GM21723 (cell line): Measurements from ENCODE around the gene SIT1.

Experiments
- ATAC-seq: cut with Tn5 transposase; IDR thresholded peaks from one replicate; pipeline ENCODE4 v1.9.1; 2021; ENCODE audit warnings: mild to moderate bottlenecking, moderate library complexity; ENCODE audit not compliant: unreplicated experiment

Gene SIT1

DNA sequence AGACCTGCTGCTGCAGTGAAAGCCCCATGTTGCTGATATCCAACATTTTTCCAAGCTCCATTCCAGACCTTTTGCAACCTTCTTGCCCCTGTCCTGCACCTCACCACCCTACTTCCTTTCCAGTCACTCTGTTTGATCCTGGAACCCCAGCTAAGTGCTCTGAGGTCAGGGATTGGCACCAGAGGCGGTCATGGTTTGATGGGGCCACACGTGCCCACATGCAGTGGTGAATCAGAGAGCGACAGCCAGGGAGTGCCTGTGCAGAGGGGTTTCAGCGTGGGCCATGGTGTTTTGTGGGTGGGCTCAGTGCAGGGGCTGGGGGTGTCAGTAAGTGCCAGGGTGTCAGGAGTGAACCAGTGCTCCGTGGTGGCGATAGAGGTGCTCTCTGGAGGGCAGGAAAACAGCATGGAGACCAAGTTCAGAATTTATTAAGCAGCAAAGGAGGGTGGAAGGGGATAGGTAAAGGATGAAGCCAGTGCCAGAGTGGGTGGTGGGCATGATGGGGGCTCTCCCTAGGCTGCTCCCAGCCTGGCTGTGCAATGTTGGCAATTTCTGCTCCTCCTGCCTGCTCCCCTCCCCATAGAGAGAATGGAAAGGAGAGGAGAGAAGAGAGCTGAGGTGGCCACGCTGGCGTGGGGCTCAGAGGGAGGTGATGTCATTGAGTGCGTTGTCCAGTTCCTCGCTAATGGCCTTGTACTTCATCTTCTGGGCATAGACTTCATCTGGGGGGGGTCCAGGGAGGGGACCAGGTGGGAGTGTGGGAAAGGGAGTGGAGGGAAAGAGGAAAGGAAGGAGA, 32.0 kb upstream of the SIT1 start:
- ATAC-seq = no peak

DNA sequence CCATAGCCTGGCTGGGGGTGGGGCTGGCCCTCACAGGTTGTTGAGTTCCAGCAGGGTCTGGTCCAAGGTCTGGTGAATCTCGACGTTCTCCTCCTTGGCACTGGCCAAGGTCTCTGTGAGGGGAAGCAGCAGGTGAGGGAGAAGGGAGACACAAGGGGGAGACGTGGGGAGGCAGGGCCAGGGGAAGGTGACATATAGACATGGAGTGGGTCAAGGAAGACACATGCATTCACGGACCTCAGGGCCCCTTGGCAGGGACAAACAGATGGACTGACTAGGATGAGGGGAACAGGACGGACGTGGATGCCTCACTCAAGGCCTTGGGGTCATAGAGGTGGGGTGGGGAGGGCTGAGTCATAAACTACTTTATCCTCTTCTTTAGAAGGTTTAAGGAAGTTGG, 31.3 kb upstream of the SIT1 start:
- ATAC-seq = no peak

DNA sequence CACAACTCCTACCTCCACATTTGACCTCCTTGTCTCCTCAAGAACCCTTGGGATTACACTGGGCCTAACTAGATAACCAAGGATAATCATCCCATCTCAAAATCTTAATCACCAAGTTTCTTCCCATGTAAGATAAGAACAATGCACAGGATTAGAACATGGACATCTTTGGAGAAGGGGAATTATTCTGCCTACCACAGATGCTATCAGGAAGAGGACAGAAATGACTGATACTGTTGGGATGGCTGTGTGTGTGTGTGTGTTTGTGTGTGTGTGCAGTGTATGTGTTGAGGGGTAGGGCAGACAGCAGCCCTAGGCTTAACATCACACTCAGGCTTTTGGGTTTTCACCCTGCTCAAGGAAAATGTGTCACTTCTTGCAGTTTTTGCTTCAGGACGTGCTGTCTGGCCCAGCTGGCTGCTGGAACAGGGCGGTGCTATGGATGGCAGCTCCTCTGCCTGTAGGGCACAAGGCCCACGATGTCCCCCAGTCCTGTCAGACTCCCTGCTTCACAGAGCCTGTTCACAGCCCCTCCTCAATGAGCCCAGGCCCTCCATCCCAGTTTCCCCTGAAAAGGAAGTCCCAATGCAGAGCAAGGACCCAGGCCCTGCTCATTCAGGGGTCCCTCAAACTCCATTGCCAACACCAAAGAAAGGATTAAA, 30.7 kb upstream of the SIT1 start:
- no peak for ATAC-seq

DNA sequence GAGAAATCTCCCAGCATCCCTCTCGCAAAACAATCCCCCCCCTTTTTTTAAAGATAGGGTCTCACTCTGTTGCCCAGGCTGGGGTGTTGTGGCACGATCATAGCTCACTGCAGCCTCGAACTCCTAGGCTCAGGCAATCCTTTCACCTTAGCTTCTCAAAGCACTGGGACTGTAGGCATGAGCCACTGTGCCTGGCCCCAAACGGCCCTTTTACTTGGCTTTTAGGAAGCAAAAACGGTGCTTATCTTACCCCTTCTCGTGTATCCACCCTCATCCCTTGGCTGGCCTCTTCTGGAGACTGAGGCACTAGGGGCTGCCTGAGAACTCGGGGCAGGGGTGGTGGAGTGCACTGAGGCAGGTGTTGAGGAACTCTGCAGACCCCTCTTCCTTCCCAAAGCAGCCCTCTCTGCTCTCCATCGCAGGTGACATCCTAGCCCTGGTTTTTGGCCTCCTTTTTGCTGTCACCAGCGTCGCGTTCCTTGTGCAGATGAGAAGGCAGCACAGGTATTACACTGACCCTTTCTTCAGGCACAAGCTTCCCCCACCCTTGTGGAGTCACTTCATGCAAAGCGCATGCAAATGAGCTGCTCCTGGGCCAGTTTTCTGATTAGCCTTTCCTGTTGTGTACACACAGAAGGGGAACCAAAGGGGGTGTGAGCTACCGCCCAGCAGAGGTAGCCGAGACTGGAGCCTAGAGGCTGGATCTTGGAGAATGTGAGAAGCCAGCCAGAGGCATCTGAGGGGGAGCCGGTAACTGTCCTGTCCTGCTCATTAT, 29.8 kb upstream of the SIT1 start:
- ATAC-seq = no peak

DNA sequence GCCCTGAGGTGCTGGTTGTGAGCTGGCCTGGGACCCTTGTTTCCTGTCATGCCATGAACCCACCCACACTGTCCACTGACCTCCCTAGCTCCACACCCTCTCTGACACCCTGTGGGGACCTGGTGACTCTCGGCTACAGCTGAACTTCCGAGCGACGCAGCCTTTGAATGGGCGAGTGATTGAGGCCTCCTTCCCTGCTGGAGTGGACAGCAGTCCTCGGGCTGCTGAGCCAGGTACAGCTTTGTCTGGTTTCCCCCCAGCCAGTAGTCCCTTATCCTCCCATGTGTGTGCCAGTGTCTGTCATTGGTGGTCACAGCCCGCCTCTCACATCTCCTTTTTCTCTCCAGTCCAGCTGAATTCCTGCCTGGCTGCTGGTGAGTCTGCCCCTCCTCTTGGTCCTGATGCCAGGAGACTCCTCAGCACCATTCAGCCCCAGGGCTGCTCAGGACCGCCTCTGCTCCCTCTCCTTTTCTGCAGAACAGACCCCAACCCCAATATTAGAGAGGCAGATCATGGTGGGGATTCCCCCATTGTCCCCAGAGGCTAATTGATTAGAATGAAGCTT, 29.1 kb upstream of the SIT1 start:
- no peak for ATAC-seq

DNA sequence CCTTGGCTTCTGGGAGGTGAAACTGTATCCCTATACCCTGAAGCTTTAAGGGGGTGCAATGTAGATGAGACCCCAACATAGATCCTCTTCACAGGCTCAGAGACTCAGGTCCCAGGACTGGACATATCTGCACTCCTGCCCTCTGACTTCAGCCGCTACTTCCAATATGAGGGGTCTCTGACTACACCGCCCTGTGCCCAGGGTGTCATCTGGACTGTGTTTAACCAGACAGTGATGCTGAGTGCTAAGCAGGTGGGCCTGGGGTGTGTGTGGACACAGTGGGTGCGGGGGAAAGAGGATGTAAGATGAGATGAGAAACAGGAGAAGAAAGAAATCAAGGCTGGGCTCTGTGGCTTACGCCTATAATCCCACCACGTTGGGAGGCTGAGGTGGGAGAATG, 28.4 kb upstream of the SIT1 start:
- no peak for ATAC-seq

DNA sequence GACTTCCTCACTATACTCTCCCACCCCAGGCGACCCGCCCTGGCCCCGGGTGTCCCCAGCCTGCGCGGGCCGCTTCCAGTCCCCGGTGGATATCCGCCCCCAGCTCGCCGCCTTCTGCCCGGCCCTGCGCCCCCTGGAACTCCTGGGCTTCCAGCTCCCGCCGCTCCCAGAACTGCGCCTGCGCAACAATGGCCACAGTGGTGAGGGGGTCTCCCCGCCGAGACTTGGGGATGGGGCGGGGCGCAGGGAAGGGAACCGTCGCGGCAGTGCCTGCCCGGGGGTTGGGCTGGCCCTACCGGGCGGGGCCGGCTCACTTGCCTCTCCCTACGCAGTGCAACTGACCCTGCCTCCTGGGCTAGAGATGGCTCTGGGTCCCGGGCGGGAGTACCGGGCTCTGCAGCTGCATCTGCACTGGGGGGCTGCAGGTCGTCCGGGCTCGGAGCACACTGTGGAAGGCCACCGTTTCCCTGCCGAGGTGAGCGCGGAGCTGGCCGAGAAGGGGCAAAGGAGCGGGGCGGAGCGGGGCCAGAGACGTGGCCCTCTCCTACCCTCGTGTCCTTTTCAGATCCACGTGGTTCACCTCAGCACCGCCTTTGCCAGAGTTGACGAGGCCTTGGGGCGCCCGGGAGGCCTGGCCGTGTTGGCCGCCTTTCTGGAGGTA, 25.1 kb upstream of the SIT1 start:
- ATAC-seq = no peak

DNA sequence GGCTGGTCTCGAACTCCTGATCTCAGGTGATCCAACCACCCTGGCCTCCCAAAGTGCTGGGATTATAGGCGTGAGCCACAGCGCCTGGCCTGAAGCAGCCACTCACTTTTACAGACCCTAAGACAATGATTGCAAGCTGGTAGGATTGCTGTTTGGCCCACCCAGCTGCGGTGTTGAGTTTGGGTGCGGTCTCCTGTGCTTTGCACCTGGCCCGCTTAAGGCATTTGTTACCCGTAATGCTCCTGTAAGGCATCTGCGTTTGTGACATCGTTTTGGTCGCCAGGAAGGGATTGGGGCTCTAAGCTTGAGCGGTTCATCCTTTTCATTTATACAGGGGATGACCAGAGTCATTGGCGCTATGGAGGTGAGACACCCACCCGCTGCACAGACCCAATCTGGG, 24.5 kb upstream of the SIT1 start:
- ATAC-seq = no peak

DNA sequence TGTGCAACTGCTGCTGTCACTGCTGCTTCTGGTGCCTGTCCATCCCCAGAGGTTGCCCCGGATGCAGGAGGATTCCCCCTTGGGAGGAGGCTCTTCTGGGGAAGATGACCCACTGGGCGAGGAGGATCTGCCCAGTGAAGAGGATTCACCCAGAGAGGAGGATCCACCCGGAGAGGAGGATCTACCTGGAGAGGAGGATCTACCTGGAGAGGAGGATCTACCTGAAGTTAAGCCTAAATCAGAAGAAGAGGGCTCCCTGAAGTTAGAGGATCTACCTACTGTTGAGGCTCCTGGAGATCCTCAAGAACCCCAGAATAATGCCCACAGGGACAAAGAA, 23.3 kb upstream of the SIT1 start:
- ATAC-seq = no peak

DNA sequence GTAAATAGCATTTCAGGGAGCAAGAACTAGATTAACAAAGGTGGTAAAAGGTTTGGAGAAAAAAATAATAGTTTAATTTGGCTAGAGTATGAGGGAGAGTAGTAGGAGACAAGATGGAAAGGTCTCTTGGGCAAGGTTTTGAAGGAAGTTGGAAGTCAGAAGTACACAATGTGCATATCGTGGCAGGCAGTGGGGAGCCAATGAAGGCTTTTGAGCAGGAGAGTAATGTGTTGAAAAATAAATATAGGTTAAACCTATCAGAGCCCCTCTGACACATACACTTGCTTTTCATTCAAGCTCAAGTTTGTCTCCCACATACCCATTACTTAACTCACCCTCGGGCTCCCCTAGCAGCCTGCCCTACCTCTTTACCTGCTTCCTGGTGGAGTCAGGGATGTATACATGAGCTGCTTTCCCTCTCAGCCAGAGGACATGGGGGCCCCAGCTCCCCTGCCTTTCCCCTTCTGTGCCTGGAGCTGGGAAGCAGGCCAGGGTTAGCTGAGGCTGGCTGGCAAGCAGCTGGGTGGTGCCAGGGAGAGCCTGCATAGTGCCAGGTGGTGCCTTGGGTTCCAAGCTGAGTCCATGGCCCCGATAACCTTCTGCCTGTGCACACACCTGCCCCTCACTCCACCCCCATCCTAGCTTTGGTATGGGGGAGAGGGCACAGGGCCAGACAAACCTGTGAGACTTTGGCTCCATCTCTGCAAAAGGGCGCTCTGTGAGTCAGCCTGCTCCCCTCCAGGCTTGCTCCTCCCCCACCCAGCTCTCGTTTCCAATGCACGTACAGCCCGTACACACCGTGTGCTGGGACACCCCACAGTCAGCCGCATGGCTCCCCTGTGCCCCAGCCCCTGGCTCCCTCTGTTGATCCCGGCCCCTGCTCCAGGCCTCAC, 22.6 kb upstream of the SIT1 start, which contains the start of gene CA9:
TSS of gene CA9 (plus strand) at position 797 of the 893 bp plus-strand sequence. CDS start at position 829, 32 bp downstream.
- no peak for ATAC-seq

DNA sequence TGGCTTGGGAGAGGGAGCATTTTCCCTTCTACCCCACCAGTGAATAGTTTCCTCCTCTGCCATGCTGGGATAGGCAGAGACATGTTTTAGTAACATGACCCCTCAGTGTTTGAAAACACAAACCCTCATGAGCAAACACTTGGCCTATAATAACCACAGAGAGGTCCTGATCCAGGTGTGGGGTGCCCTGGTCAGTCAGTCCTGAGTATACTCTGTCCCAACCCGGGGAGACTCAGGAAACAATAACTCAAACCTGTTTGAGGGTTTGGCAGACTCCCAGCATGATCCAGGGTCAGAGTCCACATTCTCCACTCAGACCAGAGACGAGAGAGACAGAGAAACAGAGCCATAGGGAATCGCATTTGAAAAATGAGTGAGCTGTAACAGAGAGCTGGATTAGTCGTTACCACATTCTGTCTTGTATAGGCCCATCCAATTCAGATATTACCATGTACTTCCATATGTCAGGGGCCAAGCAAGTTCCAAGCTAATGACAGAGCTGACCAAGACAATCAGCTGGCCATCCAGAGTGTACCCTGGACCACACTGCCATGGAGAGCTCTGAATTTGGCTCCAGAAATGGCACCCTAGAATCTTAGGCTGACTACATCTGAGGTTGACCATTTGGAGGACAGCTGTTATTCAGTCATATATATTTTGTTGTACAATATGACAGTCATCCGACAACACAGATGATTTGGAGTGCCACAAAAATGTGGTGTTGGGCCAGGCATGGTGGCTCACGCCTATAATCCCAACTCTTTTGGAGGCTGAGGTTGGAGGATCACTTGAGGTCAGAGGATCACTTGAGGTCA, 18.8 kb upstream of the SIT1 start:
- ATAC-seq = no peak

DNA sequence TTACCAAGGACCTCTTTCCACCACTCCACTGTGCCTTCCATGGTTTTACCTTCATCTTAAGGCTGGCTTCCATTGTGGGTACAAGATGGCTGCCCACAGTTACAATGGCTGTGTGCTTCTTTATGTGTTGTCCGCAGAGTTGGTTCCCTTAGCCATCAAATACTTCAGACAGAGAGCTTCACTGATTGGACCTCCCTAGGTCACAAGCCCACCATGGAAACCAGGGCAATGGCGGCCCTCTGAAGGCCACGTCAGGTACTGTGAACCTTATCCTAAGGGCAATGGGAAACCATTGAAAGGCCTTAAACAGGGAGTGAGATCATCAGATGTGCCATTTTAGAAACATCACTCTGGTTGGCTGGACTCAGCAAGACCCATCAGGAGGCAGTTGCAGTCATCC, 17.2 kb upstream of the SIT1 start:
- no peak for ATAC-seq

DNA sequence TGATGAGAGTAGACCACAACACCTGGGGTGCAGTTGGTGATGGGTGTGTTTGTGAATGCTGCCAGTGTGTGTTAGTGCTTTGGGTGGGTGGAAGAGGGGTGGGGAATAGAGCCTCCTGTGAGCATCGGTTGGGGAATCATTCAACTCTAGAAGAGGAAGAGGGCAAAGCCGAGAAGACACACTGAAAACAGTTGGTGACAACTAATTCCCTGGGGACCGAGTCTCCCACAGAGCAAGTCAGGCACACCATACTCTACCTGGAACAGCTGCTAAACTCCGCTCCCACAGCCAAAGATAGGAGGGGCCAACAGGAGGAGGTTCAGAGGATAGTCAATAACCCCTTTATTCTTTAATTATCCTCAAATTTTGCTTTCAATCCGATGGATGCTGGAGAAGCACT, 15.8 kb upstream of the SIT1 start:
- ATAC-seq = no peak

DNA sequence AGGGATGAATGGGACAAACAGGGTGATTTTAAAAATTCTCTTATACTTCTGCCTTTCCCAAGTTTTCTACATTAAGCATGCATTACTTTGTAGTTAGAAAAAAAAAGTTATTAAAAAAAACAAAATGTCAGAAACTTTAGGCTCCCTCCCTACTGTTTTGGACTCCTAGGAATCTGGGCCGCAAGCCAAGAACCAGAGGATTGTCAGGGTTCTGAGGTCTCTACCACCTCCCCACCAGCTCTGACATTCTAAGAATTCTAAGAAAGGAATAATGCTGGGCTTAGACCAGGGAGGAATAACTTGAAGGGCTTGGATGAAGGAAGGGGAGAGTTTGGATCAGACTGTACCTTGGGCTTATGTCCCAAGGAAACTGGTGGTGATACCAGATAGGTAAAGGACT, 15.3 kb upstream of the SIT1 start:
- ATAC-seq = no peak

DNA sequence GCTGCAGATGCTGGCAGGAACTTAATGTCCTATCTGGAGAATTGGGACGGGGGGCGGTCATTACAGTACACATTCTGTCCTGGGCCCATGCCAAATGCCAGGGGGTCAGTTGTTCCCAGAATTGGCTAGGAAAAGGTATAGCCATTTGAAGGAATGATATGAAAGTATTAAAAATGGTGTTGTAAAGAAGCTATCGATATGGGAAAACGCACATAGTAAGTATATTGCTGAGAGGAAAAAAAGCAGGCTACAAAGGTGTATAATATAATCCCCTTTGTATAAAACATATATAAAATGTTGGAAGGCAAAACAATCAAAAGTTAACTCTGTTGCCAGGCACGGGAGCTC, 14.7 kb upstream of the SIT1 start:
- ATAC-seq = no peak

DNA sequence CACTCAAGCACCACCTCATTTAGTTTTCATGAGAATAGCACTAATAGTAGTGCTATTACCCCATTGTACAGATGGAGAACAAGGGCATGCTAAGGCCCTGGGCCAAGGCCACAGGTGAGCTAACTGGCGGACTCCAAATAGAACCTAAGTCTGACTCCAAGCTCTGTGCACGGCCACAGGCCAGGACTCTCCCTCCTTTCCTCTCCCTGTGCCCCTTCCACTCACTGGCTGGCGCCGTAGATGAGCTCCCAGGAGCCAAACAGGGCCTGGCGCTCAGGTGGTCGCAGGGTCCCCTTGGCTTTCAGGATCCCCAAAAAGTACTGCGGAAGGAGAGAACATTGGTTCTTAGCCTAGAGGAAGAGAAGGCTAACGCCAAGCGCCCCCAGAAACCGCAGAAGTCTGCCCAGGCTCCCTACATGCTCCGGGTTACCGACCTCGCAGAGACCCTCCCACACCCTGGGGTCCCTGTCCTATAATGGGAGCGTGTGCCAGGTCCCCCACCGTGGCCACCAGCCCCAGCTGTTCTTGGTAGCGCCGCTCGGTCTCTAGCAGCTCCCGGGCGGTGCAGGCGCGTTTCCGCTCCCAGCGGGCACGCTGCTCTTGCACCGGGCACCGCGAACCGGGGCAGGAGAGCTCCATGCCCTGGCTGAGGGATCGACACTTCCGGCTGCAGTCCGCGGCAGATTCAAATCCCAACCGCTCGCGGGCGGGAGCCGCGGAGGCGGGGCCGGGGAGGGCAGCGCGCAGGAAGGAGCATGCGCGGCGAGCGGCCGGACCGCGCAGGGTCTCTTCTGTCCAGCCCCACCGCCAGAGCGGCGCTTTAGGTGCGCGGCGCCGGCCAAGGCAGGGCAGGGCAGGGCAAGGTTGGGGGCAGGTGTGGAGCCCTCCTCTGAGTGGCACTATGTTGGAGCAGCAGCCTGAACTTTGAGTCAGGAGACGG, 14.1 kb upstream of the SIT1 start, which contains the start of gene ARHGEF39:
TSS of gene ARHGEF39 (minus strand) at position 665 of the 940 bp plus-strand sequence. CDS start at position 639, 26 bp downstream.
- peak; percentile 70 for ATAC-seq

DNA sequence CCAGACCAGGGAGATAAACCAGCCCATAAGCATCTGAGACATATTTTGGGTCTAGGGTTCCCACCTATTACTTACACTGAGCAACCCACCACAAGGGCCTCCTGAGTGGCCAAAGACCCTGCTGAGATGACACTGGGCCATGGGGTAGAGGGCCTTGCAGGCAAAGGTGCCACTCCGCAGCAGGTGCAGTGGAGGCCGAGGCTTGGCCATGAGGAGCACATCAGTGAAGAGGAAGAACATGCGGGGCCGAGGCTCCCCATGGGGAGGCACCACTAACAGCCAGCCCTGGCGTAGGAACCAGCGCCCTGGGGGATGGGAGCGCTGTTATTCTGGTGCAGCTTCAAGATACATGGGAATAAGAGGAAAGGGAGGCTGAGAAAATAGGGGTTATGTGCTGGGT, 11.7 kb upstream of the SIT1 start:
- ATAC-seq = no peak

DNA sequence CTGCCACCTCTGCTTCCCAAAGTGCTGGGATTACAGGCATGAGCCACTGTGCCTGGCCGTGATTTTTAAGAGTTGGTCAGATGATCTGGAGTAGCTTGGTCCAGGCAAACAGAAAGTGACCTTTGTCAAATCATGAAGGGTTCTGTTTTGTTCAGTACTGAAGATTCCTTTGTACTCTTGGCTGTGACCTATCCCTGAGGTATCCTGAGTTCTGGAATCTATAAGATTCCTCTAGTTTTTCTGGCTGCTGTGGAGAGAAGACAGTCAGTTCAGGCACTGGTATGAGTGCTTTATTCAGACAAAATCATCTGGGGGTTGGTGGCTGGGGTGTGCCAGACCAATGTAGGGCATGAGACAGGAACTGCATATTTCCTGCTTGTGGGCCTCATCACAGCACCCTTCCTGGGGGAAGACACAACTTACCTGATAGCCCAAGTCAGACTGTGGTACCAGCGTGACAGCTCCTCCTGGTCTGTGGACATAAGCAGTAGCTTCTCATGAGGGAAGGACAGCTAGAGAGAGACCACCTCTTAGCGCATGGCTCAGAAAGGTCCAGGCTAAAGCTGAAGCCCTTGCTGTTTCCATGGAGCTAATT, 11.1 kb upstream of the SIT1 start:
- no peak for ATAC-seq
